Femur (tissue), 1 donor: ENCODE results near the gene GDPD5.

Experiments used
- DNase-seq: peaks from one replicate; pipeline ENCODE4 v3.0.0-alpha.2; 2017

GDPD5 gene

DNA sequence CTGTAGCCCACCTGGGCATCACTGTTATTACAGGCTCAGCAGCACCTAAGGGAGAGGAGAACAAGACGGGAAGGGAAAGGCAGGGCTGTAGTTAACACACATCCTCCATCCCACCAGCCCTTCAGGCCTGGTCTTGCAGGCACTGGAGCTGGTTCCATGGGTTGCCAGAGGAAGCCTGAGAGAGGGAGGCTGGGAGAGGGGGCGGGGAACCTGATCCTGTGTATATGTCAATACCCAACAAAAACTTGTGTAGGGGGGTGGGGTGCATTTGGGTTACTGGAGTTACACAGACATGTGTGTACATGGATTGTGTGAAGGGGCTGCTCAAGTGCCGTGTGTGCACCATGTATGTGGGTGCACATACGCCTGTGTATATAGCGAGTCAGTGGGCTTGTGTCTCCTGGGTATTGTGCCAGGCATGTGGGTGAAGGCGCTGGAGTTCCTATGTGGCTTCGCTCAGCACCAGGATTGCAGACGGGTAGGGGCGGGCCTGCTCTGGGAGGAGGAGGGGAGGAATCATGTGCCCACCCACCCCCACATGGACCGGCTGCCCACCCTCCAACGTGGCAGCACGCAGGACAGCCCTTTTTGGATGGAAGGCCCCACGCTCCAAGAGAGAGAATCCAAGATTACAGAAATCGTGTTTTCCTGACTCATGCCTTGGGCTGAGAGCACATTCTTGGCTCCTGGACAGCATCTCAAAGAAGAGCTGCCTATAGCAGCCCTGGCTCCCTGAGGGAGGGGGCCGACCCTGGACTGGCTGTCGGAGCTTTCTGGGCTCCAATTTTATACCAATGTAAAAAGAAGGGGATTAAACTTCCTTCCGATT is 32.1 kb upstream of the GDPD5 start:
- peak; percentile 91 for DNase-seq

DNA sequence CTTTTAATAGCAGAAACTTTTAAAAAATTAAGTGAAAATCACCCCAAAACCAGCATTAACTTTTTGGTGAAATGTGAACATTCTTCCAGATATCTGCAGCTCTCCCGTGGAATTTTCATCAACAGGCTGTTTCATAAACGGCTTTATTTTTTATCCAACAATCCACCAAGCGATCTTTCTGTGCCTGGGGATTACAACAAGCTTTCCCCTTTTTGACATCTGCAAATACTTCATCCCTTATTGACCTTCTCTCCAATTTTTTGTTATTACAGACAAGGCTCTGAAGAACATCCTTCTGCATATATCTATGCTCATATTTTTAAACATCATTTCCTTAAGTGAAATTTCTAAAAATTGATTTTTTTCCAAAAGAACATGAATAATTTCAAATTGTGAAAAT is 30.5 kb upstream of the GDPD5 start:
- DNase-seq: no peak

GRCh38 chr11:75555079-75555811 is 29.5 kb upstream of the GDPD5 start:
- no peak for DNase-seq

DNA sequence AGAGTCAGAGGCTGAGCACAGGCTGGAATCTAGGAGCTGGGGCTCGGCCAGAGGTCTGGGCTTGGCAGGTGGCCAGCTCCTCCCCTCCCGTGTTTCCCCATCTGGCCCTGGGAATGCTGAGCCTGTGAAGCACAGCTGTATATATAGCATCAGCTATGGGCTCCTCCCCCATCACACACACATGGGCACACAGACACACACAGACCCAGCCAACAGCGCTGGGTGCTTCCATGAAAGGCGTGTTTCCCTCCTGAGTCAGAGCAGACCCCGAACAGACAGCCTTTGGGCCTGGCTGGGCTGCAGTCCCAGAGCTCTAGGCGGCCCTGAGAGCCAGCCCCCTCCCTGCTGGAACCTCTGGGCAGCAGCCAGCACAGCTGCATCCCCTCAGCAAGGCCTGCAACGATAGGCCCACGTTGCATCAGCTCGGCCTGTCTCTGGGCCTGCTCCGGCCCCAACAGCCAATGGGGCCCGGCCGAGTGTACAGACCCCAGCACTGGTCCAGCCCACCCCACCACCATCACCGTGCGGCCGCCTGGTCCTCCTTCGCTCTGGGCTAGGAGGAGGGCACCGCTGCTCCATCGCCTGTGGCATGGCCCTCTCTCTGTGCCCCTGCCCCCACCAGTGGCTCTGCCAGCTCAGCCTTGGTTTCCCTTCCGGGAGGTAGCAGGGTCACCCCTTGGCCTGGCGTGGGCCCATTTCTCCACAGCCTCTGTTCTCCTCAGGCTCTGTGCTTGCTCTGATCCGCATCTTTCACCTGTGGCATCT is 28.7 kb upstream of the GDPD5 start:
- DNase-seq: peak; percentile 99

- no peak for DNase-seq
Observed at GRCh38 chr11:75553889-75554257, 28.1 kb upstream of the GDPD5 start.

- DNase-seq: no peak
Observed at GRCh38 chr11:75553182-75553581, 27.4 kb upstream of the GDPD5 start.

- no peak for DNase-seq
Observed at GRCh38 chr11:75549370-75549958, 23.7 kb upstream of the GDPD5 start.

GRCh38 chr11:75548595-75549272 is 23.0 kb upstream of the GDPD5 start:
- DNase-seq: no peak

DNA sequence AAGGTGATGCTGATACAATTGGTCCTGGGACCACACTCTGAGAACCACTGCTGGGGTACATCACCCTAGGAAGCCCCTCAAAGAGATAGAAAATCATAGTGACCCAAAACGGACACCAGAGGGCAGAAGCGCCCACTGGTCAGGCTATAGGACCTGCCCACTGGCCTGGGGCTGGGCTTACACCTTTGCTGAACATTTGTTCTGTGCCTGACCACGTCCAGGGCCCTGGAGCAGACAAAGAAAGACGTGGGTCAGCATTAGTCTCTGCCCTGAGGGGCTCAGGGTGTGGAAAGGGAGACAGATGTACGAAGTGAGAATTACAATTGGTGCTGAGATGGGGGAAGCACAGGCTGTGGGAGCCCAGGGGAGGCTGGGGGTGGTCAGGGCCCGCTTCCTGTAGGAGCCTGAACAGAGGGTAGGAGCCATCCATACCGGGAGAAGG is 21.9 kb upstream of the GDPD5 start:
- peak; percentile 85 for DNase-seq

- DNase-seq: no peak
Observed at GRCh38 chr11:75547177-75547576, 21.4 kb upstream of the GDPD5 start.

GRCh38 chr11:75543806-75544205 is 18.1 kb upstream of the GDPD5 start:
- DNase-seq: no peak

DNA sequence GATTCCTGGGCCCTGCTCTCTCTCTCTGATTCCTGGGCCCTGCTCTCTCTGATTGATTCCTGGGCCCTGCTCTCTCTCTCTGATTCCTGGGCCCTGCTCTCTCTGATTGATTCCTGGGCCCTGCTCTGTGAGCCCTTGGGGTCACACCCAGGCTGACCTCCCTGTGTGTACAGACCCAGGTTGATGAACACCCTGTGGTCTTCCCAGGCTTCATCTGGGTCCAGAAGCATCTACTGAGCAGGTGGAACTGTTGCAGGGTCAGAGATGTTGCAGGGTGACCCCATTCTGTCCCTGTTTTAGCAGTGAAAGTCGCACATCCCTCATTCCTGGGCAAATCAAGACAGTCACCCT is 16.3 kb upstream of the GDPD5 start:
- no peak for DNase-seq

DNA sequence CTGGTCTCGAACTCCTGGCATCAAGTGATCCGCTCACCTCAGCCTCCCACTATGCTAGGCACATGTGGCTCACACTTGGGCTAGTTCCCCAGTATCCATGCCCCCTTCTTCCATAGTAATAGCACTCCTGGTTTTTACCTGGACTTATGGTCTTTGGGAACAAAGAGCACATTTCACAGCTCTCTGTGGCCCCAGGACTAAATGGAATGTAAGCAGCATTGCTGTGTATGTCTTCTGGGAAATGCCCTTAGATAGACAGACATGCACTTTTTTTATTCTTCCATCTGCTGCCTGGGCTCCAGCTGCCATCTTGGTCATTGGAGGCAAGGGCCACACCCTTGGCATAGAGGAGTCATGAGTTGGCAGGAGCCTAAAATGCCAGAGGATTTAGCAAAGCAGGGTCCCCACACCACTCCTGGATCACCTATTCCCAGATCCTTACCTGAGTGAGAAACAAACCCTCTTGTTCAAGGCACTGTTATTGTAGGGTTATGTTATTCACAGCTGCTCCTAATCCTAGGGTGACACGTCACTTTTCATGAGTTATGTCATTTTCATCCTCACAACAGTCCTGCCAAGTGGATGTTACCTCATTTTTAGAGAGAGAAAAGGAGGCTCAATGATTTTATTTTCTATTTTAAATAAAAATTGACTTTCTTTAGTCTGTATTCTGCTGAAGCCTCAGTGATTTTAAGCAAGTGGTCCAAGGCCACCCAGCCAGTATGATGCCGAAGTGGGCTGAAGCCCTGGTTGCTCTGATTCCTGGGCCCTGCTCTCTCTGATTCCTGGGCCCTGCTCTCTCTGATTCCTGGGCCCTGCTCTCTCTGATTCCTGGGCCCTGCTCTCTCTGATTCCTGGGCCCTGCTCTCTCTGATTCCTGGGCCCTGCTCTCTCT is 15.7 kb upstream of the GDPD5 start:
- DNase-seq: no peak

- DNase-seq: no peak
Observed at GRCh38 chr11:75539459-75540334, 14.0 kb upstream of the GDPD5 start.

DNA sequence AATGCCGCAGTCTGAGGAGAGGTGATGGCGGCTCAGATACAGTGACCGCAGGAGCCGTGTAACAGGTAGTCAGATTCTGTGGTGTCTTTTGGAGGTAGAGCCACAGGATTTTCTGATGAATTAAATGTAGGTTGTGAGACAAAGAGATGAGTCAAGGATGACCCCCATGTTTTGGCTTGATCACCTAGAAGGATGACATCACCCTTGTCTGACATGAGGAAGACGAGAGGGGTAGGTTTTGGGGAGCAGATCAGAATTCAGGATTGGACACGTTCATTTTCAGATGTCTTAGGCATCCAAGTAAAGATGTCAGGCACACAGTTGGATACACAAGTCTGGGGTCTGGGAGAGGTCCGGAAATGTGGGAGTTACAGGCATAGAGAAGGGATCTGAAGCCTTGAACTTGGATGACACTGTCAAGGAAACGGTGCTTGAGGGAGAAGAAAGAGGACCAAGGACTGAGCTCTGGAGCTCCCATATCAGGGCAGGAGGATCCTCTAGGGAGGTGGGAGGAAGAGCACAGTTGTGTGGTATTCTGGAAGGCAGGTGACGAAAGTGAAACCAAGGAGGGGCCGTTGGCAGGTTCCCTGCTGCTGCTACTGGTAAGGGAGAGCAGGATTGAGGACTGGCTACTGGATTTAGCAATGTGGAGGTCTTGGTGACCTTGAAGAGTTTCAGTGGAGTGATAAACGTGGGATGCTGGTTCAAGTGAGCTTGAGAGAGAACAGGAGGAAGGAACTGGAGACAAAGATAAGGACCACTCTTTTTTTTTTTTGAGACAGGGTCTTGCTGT is 12.6 kb upstream of the GDPD5 start:
- no peak for DNase-seq

GRCh38 chr11:75537740-75538139 is 12.0 kb upstream of the GDPD5 start:
- DNase-seq: no peak

DNA sequence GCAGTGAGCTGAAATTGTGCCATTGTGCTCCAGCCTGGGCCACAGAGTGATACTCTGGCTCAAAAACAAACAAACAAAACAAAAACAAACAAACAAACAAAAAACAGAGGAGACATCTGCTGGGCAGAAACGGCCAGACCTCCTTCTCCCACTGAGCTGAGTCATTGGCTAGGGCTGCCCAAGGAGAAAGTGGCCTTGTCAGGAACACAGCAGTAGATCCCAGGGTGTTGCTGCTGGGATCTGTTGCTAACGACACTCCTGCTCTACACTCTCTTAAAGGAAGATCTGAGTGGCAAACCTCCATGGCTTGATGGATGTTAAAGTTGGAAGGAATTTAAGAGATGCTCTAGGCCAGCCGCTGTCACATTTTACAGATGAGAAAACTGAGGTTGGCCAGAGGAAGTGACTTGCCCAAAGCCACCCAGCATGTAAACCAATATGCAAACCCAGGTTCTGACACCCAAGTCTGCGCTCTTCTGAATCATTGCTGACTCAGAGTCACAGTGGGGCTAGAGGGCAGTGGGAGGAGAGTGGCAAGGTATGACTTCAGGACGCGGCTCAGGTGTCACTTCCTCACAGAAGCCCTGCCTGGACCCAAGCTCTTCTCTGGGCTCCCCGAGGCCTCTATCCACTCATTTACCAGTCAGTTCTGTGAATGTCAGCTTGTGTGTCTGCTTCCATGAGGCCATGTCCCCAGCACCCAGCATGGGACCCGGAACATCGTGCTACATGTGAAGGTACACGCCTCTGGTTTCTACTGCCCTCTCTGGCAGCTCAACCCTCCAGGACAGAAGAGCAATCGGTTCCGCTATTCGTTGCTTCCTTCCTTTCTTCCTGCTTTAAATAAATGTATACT is 11.3 kb upstream of the GDPD5 start:
- no peak for DNase-seq

DNA sequence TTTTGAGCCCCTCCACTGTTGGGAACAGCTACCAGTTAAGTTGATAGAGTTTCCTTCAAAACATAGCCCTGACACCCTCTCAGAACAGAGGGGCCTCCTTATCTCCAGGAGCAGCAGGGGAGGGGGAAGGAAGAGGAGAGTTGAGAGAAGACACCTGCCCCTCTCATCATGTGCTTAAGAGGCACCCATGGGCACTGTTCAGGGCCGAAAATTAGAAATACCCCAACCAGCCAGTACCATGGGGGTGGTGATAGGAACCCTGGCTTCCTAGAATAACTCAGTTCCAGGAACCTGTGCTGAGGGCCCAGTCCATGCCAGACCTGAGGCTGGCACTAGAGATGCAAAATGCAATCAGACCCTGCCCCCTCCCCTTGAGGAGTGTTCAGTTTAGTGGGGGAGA is 9.3 kb upstream of the GDPD5 start:
- DNase-seq: no peak
